G401 (cell line): ENCODE results near the gene CYP2A6. TPM values are rescaled to one million over a fixed set of nuclear protein-coding genes. Genes with fewer than 3 reads are reported as not detected.

ENCODE experiments used
- total RNA-seq: library from RNA; depleted of rRNA; stranded (reverse); fragments of >200 nt; shearing (Covaris generic); gene quantifications from 2 replicates; pipeline ENCODE4 v1.2.3, GENCODE V29; 2014; rRNA removed

Gene CYP2A6
- total RNA-seq, 1 experiment from 2014 or later, result not detected

Other genes starting within 250 kb of the CYP2A6 start
- 54.8 and 64.4 TPM in 2 replicates for gene LTBP4, start 249.1 kb downstream of the CYP2A6 start, total RNA-seq
- 18.5 and 25.1 TPM in 2 replicates for gene NUMBL, start 159.8 kb downstream of the CYP2A6 start, total RNA-seq
- 58.6 and 59.5 TPM in 2 replicates for gene COQ8B, start 133.6 kb downstream of the CYP2A6 start, total RNA-seq
- gene ITPKC, start 133.3 kb downstream of the CYP2A6 start, total RNA-seq, result 14.3 and 24.4 TPM in 2 replicates
- gene ACTMAP, start 100.0 kb downstream of the CYP2A6 start, total RNA-seq, result 3.3 and 6.8 TPM in 2 replicates
- 134 and 162 TPM in 2 replicates for gene SNRPA, start 99.2 kb downstream of the CYP2A6 start, total RNA-seq
- gene MIA, start 74.9 kb downstream of the CYP2A6 start, total RNA-seq, result 3.8 TPM in 1 of 2 replicates, not detected in the other
- gene RAB4B, start 72.2 kb downstream of the CYP2A6 start, total RNA-seq, result 8.2 and 20.8 TPM in 2 replicates
- 113 and 117 TPM in 2 replicates for gene EGLN2, start 51.3 kb downstream of the CYP2A6 start, total RNA-seq
- not detected in 2 replicates for gene CYP2A7, start 31.8 kb upstream of the CYP2A6 start, total RNA-seq
- gene CYP2B6, start 140.8 kb upstream of the CYP2A6 start, total RNA-seq, result not detected in 2 replicates
- not detected in 2 replicates for gene CYP2A13, start 238.0 kb upstream of the CYP2A6 start, total RNA-seq